Right hindlimb (tissue), 1 donor: ENCODE measurements around the gene METTL17.
"Not testable (repeated sequence)": the region's sequence is repeated elsewhere in the genome, so short reads cannot be mapped to it uniquely, and the experiment has no call there.

ENCODE experiments used
- DNase-seq: peaks from one replicate; pipeline ENCODE4 v3.0.0-alpha.2; 2018

METTL17 gene

GRCh38 chr14:20997115-20997514 is 7.3 kb downstream of the METTL17 start:
- no peak for DNase-seq

- no peak for DNase-seq
Observed at GRCh38 chr14:20997564-20997963, 7.8 kb downstream of the METTL17 start.

GRCh38 chr14:20998139-20998538 is 8.4 kb downstream of the METTL17 start:
- no peak for DNase-seq

GRCh38 chr14:20998674-20999366 is 9.0 kb downstream of the METTL17 start, which contains the start of gene SLC39A2:
TSS of gene SLC39A2 (plus strand) at chr14:20999293. CDS start at chr14:20999447, 154 bp downstream.
- no peak for DNase-seq

GRCh38 chr14:20999591-20999990 is 9.8 kb downstream of the METTL17 start:
- no peak for DNase-seq

- no peak for DNase-seq
Observed at GRCh38 chr14:21001218-21001617, 11.4 kb downstream of the METTL17 start.

GRCh38 chr14:21003788-21004346 is 14.1 kb downstream of the METTL17 start:
- no peak for DNase-seq

- not testable (repeated sequence) for DNase-seq
Observed at GRCh38 chr14:21009721-21010120, 19.9 kb downstream of the METTL17 start.

- no peak for DNase-seq
Observed at GRCh38 chr14:21011136-21011535, 21.4 kb downstream of the METTL17 start.

GRCh38 chr14:21014761-21015190 is 25.0 kb downstream of the METTL17 start:
- DNase-seq = peak; percentile 91

- no peak for DNase-seq
Observed at GRCh38 chr14:21015312-21015711, 25.5 kb downstream of the METTL17 start.

GRCh38 chr14:21016413-21017190 is 26.8 kb downstream of the METTL17 start:
- DNase-seq = no peak

GRCh38 chr14:21017528-21018245 is 27.9 kb downstream of the METTL17 start:
- DNase-seq = no peak

GRCh38 chr14:21018286-21018685 is 28.5 kb downstream of the METTL17 start:
- DNase-seq = no peak

- DNase-seq = no peak
Observed at GRCh38 chr14:21018781-21019180, 29.0 kb downstream of the METTL17 start.

GRCh38 chr14:21019366-21019765 is 29.6 kb downstream of the METTL17 start:
- DNase-seq = no peak

- no peak for DNase-seq
Observed at GRCh38 chr14:21020977-21021545, 31.3 kb downstream of the METTL17 start.

- DNase-seq = no peak
Observed at GRCh38 chr14:21022686-21023085, 32.9 kb downstream of the METTL17 start.

- DNase-seq = no peak
Observed at GRCh38 chr14:21023174-21023573, 33.4 kb downstream of the METTL17 start.

GRCh38 chr14:21023817-21024584 is 34.2 kb downstream of the METTL17 start:
- no peak for DNase-seq

- peak; percentile 87 for DNase-seq
Observed at GRCh38 chr14:21024585-21025370, 35.0 kb downstream of the METTL17 start, which contains the start of gene NDRG2. TSS of gene NDRG2 (minus strand) at chr14:21025061. CDS start at chr14:21023315, 1,746 bp downstream.
